Parathyroid adenoma (tissue), 2 donors: ENCODE data around the gene SDF4.

Experiments
- H2AFZ ChIP-seq: fragments of 300-600 bp; sonication (generic); one replicate; pipeline ENCODE4 v1.7.0; 2017; ENCODE audit warnings: antibody characterized with exemption, mild to moderate bottlenecking
- H3K27ac ChIP-seq: fragments of 300-600 bp; sonication (generic); one replicate; pipeline ENCODE4 v1.7.0; 2017
- H3K27me3 ChIP-seq: fragments of 300-600 bp; sonication (generic); one replicate; pipeline ENCODE4 v1.7.0; 2017; ENCODE audit warnings: low read length; ENCODE audit not compliant: control insufficient read depth, insufficient read depth
- H3K36me3 ChIP-seq: fragments of 300-600 bp; sonication (generic); one replicate; pipeline ENCODE4 v1.7.0; 2017; ENCODE audit warnings: low read length; ENCODE audit not compliant: control insufficient read depth, insufficient read depth
- H3K4me1 ChIP-seq: fragments of 300-600 bp; sonication (generic); one replicate; pipeline ENCODE4 v1.7.0; 2017; ENCODE audit warnings: control low read depth
- H3K4me2 ChIP-seq: fragments of 300-600 bp; sonication (generic); one replicate; pipeline ENCODE4 v1.7.0; 2017; ENCODE audit warnings: low read length
- H3K4me3 ChIP-seq: fragments of 300-600 bp; sonication (generic); one replicate; pipeline ENCODE4 v1.7.0; 2017; ENCODE audit warnings: low read depth, low read length
- H3K79me2 ChIP-seq: fragments of 300-600 bp; sonication (generic); one replicate; pipeline ENCODE4 v1.7.0; 2017; ENCODE audit warnings: control low read depth
- H3K9ac ChIP-seq: fragments of 300-600 bp; sonication (generic); one replicate; pipeline ENCODE4 v1.7.0; 2017; ENCODE audit warnings: mild to moderate bottlenecking
- H3K9me3 ChIP-seq: fragments of 300-600 bp; sonication (generic); one replicate; pipeline ENCODE4 v1.7.0; 2017; ENCODE audit warnings: low read length; ENCODE audit not compliant: control insufficient read depth
- CTCF ChIP-seq: fragments of 300-600 bp; sonication (generic); IDR thresholded peaks from one replicate; pipeline ENCODE4 v1.7.0; 2017; ENCODE audit warnings: antibody characterized with exemption, mild to moderate bottlenecking
- donor health status: primary hyperparathyroidism.

The SDF4 gene

DNA sequence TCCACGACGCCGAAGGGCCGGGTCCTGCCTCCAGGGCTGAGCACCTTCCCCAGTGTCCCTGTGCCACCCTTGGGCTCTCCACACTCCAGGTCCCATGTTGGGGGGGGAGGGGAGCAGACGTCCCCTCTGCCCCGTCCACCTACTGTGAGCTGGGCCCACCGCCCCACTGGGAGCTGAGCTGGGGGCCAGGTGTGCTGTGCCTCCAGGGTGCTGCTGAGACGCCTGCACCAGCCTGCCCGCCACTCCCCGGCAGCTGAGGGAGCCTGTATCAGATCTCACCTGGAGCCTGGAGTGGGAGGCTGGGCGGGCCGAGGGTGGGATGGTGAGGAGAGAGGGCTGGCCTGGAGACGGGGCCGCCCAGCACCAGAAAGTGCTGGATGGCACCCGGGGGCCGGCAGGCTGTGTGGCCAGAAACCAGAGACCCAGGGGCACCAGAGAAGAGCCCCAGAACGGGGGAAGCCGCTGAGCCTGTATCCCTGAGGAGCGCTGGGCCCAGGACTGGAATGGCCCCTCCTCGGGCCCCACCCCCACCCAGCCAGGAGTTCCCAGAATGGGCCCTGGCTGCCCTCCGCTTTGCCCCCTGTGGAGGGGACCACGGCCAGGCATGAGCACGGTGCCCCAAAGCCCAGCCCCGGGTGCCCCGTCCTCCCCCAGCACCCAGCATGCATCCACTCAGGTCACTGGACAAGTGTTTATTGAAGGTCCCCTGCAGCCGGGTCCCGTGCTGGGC is 28.8 kb downstream of the SDF4 start:
- Histone ChIP-seq H3K27me3 (no peaks in the 10 kb centered on the region), H2AFZ (no peak overlapping the region), H3K4me2 (no peak overlapping the region), H3K4me1 (no peaks in the 10 kb centered on the region), H3K9ac (no peak overlapping the region), H3K9me3 (no peaks in the 10 kb centered on the region), H3K4me3 (no peak overlapping the region), H3K79me2 (no peaks in the 10 kb centered on the region), H3K27ac (no peak overlapping the region), H3K36me3 (no peaks in the 10 kb centered on the region)
- TF ChIP-seq CTCF = no peak

DNA sequence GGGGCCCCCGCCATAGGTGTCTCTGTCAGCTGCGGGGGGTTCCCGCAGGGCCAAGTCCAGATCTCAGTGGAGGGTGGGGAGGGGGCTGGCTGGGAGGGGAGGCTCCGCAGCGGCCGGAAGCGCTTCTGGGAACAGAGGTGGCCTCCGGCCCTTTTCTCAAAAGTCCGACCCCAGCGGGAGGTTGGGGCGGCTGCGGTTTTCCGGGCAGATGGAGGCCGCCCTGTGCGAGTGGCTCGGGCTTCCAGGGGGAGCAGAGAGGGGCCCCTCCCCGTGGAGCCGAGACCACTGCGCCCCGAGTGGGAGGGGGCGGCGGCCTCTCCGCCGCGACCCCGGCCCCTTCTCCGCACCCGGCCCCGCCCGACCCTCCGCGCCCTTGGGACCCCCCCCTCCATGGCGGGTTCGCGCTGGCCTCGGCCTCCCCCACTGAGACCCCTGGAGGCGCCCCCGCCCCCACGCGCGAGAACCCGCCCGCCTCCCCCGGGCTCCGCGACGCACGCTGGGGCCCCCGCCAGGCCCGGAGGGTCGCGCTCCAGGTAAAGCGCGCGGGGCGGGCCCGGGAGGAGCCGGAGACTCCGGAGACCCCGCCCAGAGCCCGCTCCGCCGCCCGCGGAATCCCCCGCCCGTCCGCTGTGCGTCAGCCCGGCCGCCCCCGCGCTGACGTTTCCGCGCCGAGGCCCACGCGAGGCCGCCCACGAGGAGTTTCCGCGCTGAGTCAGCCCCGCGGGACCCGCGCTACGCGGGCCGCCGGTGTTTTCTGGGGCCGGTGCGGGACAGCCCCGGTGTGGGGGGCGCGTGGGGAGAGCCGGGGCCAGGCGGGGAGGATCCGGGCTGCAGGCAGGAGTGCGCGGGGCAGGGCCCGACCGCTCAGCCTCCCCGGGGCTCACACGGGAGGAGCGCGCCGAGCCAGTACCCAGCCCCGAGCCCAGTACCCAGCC is 30.7 kb downstream of the SDF4 start:
- Histone ChIP-seq H2AFZ (peak overlapping the region; percentile 68), H3K36me3 (no peaks in the 10 kb centered on the region), H3K4me3 (peak overlapping the region; percentile 34), H3K79me2 (no peaks in the 10 kb centered on the region), H3K4me1 (no peaks in the 10 kb centered on the region), H3K27me3 (no peaks in the 10 kb centered on the region), H3K4me2 (peak overlapping the region; percentile 74), H3K9ac (no peak overlapping the region), H3K9me3 (no peaks in the 10 kb centered on the region), H3K27ac (no peak overlapping the region)
- TF ChIP-seq CTCF = no peak

DNA sequence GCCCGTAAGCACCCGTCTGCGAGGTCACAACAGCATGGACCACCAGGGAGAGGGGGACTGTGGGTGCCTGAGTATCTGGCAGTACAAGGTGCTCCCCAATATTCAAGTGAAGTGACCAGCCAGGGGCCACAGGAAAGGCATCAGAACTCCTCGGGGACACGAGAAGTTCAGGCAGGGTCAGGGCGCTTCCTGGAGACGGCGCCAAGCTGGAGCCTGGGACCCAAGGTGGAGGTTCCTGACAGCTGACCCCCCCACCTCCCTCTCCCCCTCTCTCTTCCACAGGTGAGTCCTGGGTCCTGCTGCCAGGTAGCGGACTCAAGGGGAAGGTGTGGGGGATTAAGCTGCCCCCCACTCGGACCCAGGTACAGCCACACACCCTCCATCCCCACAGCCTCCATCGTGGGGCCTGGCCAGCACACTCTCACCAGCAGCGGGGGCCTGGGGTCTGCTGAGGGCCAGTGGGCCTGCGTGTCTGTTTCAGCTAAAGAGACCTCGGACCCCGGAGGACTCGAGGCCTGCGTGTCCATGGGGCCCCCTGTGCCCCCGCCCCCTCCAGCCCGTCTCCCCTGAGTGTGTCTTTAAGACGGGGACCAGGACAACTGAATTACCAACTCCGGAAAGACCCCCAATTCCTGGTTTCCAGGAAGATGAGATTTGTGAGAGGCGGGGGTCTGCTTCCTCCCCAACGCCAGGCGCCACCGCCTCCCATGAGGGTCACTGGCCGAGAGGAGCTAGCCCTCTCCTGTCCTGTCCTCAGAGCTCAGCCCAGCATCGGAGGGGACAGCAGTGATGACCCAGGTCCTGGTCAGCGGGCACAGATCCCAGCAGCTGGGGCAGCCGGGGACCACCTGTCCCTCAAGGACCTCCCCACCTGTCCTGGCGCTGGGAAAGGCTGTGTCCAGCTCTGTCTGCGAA is 31.6 kb downstream of the SDF4 start:
- H3K4me3 ChIP-seq = no peak overlapping the region
- H3K4me2 ChIP-seq = no peak overlapping the region
- TF ChIP-seq CTCF = no peak
- no peak overlapping the region for H2AFZ ChIP-seq
- no peaks in the 10 kb centered on the region for H3K9me3 ChIP-seq
- H3K4me1 ChIP-seq = no peaks in the 10 kb centered on the region
- no peaks in the 10 kb centered on the region for H3K79me2 ChIP-seq
- H3K36me3 ChIP-seq = no peaks in the 10 kb centered on the region
- no peak overlapping the region for H3K9ac ChIP-seq
- no peaks in the 10 kb centered on the region for H3K27me3 ChIP-seq
- no peak overlapping the region for H3K27ac ChIP-seq

DNA sequence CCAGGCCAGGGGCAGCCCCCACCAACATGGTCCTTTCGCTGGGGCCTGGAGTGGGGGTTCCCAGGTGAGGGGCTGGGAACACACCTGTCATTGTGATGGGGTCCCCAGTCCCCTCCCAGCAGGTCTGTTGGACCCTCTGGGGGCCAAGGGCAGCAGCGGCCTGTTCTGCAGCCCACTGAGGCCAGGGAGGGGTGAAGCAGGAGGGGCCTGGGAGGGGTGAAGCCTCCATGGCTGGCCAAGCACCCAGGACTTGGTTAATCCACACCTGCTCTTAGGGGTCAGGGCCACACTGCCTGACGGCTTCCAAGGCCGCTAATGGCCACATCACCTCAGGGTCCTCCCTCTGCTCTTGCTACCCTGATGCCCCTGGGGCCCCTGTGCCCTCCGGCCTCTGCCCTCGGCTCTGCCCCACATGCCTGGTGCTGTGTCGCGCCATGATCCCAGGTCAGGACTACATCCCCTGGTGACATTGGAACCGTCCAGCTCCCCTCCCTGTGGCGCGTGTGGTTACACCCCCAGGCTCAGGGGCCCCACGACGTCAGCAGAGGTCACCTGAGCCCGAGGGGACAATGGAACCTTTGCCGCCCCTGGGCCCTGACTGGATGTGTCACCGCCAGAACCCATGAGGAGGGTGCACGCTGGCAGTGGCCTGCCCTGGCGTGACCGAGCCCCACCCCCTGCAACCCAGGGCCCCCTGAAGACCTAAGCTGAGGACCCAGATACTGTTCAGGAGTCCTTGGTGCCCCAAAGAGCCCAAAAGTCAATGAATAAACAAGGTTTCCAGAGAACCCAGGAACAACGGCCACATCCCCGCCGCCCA is 32.5 kb downstream of the SDF4 start:
- no peak overlapping the region for H3K4me2 ChIP-seq
- H3K9ac ChIP-seq = no peak overlapping the region
- H2AFZ ChIP-seq = no peak overlapping the region
- H3K79me2 ChIP-seq = no peaks in the 10 kb centered on the region
- H3K27me3 ChIP-seq = no peaks in the 10 kb centered on the region
- H3K36me3 ChIP-seq = no peaks in the 10 kb centered on the region
- H3K9me3 ChIP-seq = no peaks in the 10 kb centered on the region
- TF ChIP-seq CTCF = no peak
- no peak overlapping the region for H3K27ac ChIP-seq
- H3K4me3 ChIP-seq = no peak overlapping the region
- no peaks in the 10 kb centered on the region for H3K4me1 ChIP-seq
